Activated T-cell treated with anti-CD3 and anti-CD28 coated beads, Interleukin-2, amount 50 U/mL, for 72 hours (primary cell): ENCODE data around the gene DNAJC4. TPM values are rescaled to one million over a fixed set of nuclear protein-coding genes. Genes with fewer than 3 reads are reported as not detected.

Experiments used
- ATAC-seq, 2 donors: fragments of 150-1000 bp; cut with Tn5 transposase; replicated peaks in 1 of 2; 2 replicates each; pipeline ENCODE4 v1.10.0; 2021; ENCODE audit warnings: moderate library complexity in 2 of 2, mild to moderate bottlenecking in 1 of 2
- DNase-seq, 2 donors: peaks; one replicate each; pipeline ENCODE4 v3.0.0; 2021 to 2022; ENCODE audit warnings: mixed read lengths in 1 of 2
- H3K27ac Mint-ChIP-seq: one replicate; pipeline ENCODE4 v1.8.0; 2022; ENCODE audit warnings: mild to moderate bottlenecking, moderate library complexity, mixed read lengths
- H3K27me3 Mint-ChIP-seq: one replicate; pipeline ENCODE4 v1.8.0; 2022; ENCODE audit warnings: low read depth, mixed read lengths
- H3K36me3 Mint-ChIP-seq, 2 donors: one replicate each; pipeline ENCODE4 v1.8.0; 2022; ENCODE audit warnings: mixed read lengths in 2 of 2, mild to moderate bottlenecking in 1 of 2; ENCODE audit not compliant: insufficient read depth in 2 of 2
- H3K4me1 Mint-ChIP-seq: one replicate; pipeline ENCODE4 v1.8.0; 2022; ENCODE audit warnings: low read depth, mixed read lengths
- H3K4me3 Mint-ChIP-seq, 2 donors: one replicate each; pipeline ENCODE4 v1.8.0; 2022; ENCODE audit warnings: mild to moderate bottlenecking in 2 of 2, mixed read lengths in 2 of 2, moderate library complexity in 2 of 2
- H3K9me3 Mint-ChIP-seq, 2 donors: one replicate each; pipeline ENCODE4 v1.8.0; 2022; ENCODE audit warnings: mixed read lengths in 2 of 2
- total RNA-seq, 2 donors: library from RNA; stranded (reverse); gene quantifications; one replicate each; pipeline ENCODE4 v1.2.3, GENCODE V29; 2022

DNAJC4 gene
- total RNA-seq, 2 donors from 2014 or later: 42.2 to 54.1 TPM

GRCh38 chr11:64227405-64227956, 2.9 kb upstream of the DNAJC4 start:
- H3K4me1 Mint-ChIP-seq: peaks cover 47% of the 10 kb centered on the region
- peak overlapping the region; percentile 90 for H3K27ac Mint-ChIP-seq
- DNase-seq: no peak
- no peaks in the 10 kb centered on the region for H3K27me3 Mint-ChIP-seq
- peak overlapping the region; percentile 89 to 92 for H3K4me3 Mint-ChIP-seq
- H3K9me3 Mint-ChIP-seq: no peaks in the 10 kb centered on the region
- ATAC-seq: no peak
- H3K36me3 Mint-ChIP-seq: no peaks in the 10 kb centered on the region

GRCh38 chr11:64229090-64229743, 1.1 kb upstream of the DNAJC4 start:
- peak overlapping the region; percentile 81 for H3K27ac Mint-ChIP-seq
- no peaks in the 10 kb centered on the region for H3K27me3 Mint-ChIP-seq

GRCh38 chr11:64229744-64230170, 591 bp upstream of the DNAJC4 start:
- Mint-ChIP-seq H3K4me1 (peaks cover 59% of the 10 kb centered on the region), H3K36me3 (no peaks in the 10 kb centered on the region), H3K4me3 (peak overlapping the region; percentile 94 to 97), H3K9me3 (no peaks in the 10 kb centered on the region), H3K27ac (peak overlapping the region; percentile 87), H3K27me3 (no peaks in the 10 kb centered on the region)
- ATAC-seq (no peak), DNase-seq (no peak)

More at GRCh38 chr11:64229090-64229743, 1.1 kb upstream of the DNAJC4 start:
- no peak for DNase-seq
- no peak for ATAC-seq
- peaks cover 59% of the 10 kb centered on the region for H3K4me1 Mint-ChIP-seq
- no peaks in the 10 kb centered on the region for H3K9me3 Mint-ChIP-seq
- H3K4me3 Mint-ChIP-seq: peak overlapping the region; percentile 94 to 97
- no peaks in the 10 kb centered on the region for H3K36me3 Mint-ChIP-seq

GRCh38 chr11:64230985-64231365, 627 bp downstream of the DNAJC4 start:
- DNase-seq (no peak), ATAC-seq (no peak)
- no peaks in the 10 kb centered on the region for H3K36me3 Mint-ChIP-seq
- peaks cover 60% of the 10 kb centered on the region for H3K4me1 Mint-ChIP-seq
- no peak overlapping the region for H3K27ac Mint-ChIP-seq
- H3K27me3 Mint-ChIP-seq: no peaks in the 10 kb centered on the region
- H3K4me3 Mint-ChIP-seq: peak overlapping the region; percentile 94 to 97
- no peaks in the 10 kb centered on the region for H3K9me3 Mint-ChIP-seq

- Mint-ChIP-seq H3K27me3 (no peaks in the 10 kb centered on the region), H3K4me3 (peak overlapping the region; percentile 94 to 97), H3K36me3 (no peaks in the 10 kb centered on the region), H3K9me3 (no peaks in the 10 kb centered on the region), H3K27ac (no peak overlapping the region), H3K4me1 (peaks cover 60% of the 10 kb centered on the region)
- ATAC-seq: no peak
- no peak for DNase-seq
Measured at GRCh38 chr11:64231546-64231945, 1.2 kb downstream of the DNAJC4 start.

- ATAC-seq (no peak), DNase-seq (no peak)
- H3K36me3 Mint-ChIP-seq: no peaks in the 10 kb centered on the region
- H3K27ac Mint-ChIP-seq: no peak overlapping the region
- peaks cover 54% of the 10 kb centered on the region for H3K4me1 Mint-ChIP-seq
- no peaks in the 10 kb centered on the region for H3K9me3 Mint-ChIP-seq
- H3K4me3 Mint-ChIP-seq: peak overlapping the region in 1 of 2 donors; percentile 97
- H3K27me3 Mint-ChIP-seq: no peaks in the 10 kb centered on the region
Measured at GRCh38 chr11:64232182-64232966, 2.0 kb downstream of the DNAJC4 start.

GRCh38 chr11:64232967-64233315, 2.6 kb downstream of the DNAJC4 start:
- no peaks in the 10 kb centered on the region for H3K27me3 Mint-ChIP-seq
- DNase-seq (no peak), ATAC-seq (no peak)
- no peaks in the 10 kb centered on the region for H3K36me3 Mint-ChIP-seq
- H3K9me3 Mint-ChIP-seq: no peaks in the 10 kb centered on the region
- H3K4me3 Mint-ChIP-seq: peak overlapping the region; percentile 73 to 79
- H3K4me1 Mint-ChIP-seq: peaks cover 48% of the 10 kb centered on the region
- H3K27ac Mint-ChIP-seq: no peak overlapping the region

- Mint-ChIP-seq H3K36me3 (no peaks in the 10 kb centered on the region), H3K4me1 (peaks cover 38% of the 10 kb centered on the region)
Measured at GRCh38 chr11:64233913-64234586, 3.7 kb downstream of the DNAJC4 start, which contains the start of gene VEGFB. Gene VEGFB, plus strand, starts transcription at chr11:64234584. Its CDS starts 250 bp downstream, at chr11:64234834.

GRCh38 chr11:64234647-64235379, 4.5 kb downstream of the DNAJC4 start:
- no peaks in the 10 kb centered on the region for H3K36me3 Mint-ChIP-seq
- no peaks in the 10 kb centered on the region for H3K9me3 Mint-ChIP-seq
- H3K4me1 Mint-ChIP-seq: peaks cover 34% of the 10 kb centered on the region
- ATAC-seq (peak; percentile 61 to 64), DNase-seq (peak; percentile 63 to 68)
- no peaks in the 10 kb centered on the region for H3K27me3 Mint-ChIP-seq
- H3K4me3 Mint-ChIP-seq: peak overlapping the region; percentile 92 to 96
- H3K27ac Mint-ChIP-seq: no peak overlapping the region

More at GRCh38 chr11:64233913-64234586, 3.7 kb downstream of the DNAJC4 start, which contains the start of gene VEGFB:
- Mint-ChIP-seq H3K27ac (peak within 1 kb of the TSS; percentile 44), H3K4me3 (peak within 1 kb of the TSS; percentile 92 to 96), H3K9me3 (no peaks in the 10 kb centered on the region), H3K27me3 (no peaks in the 10 kb centered on the region)
- ATAC-seq (peak; percentile 61 to 64), DNase-seq (peak; percentile 81)

- no peaks in the 10 kb centered on the region for H3K9me3 Mint-ChIP-seq
- H3K27me3 Mint-ChIP-seq: no peaks in the 10 kb centered on the region
- no peak for DNase-seq
- H3K36me3 Mint-ChIP-seq: no peaks in the 10 kb centered on the region
- peaks cover 39% of the 10 kb centered on the region for H3K4me1 Mint-ChIP-seq
- ATAC-seq: no peak
- H3K4me3 Mint-ChIP-seq: peak overlapping the region; percentile 92 to 96
- peak overlapping the region; percentile 44 for H3K27ac Mint-ChIP-seq
Measured at GRCh38 chr11:64235437-64236161, 5.3 kb downstream of the DNAJC4 start.

- Mint-ChIP-seq H3K27me3 (no peaks in the 10 kb centered on the region), H3K4me3 (no peak overlapping the region), H3K9me3 (no peaks in the 10 kb centered on the region), H3K4me1 (peaks cover 36% of the 10 kb centered on the region), H3K27ac (peak overlapping the region; percentile 65), H3K36me3 (peaks cover 1% of the 10 kb centered on the region in 2 donors)
- DNase-seq: no peak
- ATAC-seq: no peak
Measured at GRCh38 chr11:64237484-64237951, 7.2 kb downstream of the DNAJC4 start.

GRCh38 chr11:64238076-64238475, 7.7 kb downstream of the DNAJC4 start:
- DNase-seq (no peak), ATAC-seq (no peak)
- Mint-ChIP-seq H3K4me1 (peaks cover 38% of the 10 kb centered on the region), H3K4me3 (no peak overlapping the region), H3K27ac (no peak overlapping the region), H3K36me3 (peaks cover 1% of the 10 kb centered on the region in 2 donors), H3K9me3 (no peaks in the 10 kb centered on the region), H3K27me3 (no peaks in the 10 kb centered on the region)
